Smooth muscle cell (in vitro differentiated cells): ENCODE measurements around the gene EPN2. TPM values are rescaled to one million over a fixed set of nuclear protein-coding genes. Genes with fewer than 3 reads are reported as not detected.

ENCODE experiments used
- DNase-seq: peaks from one replicate; lab custom pipeline; 2025; ENCODE audit not compliant: unreplicated experiment; lab: John Stamatoyannopoulos, UW
- H2AFZ ChIP-seq: fragments of 200-600 bp; sonication (generic); 2 replicates; pipeline ENCODE4 v1.6.0; 2016; ENCODE audit warnings: antibody characterized with exemption, low read depth, mild to moderate bottlenecking
- H3F3A ChIP-seq: fragments of 200-600 bp; sonication (generic); 2 replicates; pipeline ENCODE4 v1.6.0; 2017; ENCODE audit warnings: antibody characterized with exemption, low read depth
- H3K27ac ChIP-seq: fragments of 200-600 bp; sonication (generic); 2 replicates; pipeline ENCODE4 v1.5.1; 2016; ENCODE audit warnings: low read depth, mild to moderate bottlenecking
- H3K27me3 ChIP-seq: fragments of 200-600 bp; sonication (generic); 2 replicates; pipeline ENCODE4 v1.6.1; 2016; ENCODE audit warnings: low read depth, mild to moderate bottlenecking
- H3K36me3 ChIP-seq: fragments of 200-600 bp; sonication (generic); 2 replicates; pipeline ENCODE4 v1.5.1; 2016; ENCODE audit warnings: low read depth
- H3K4me1 ChIP-seq: fragments of 200-600 bp; sonication (generic); 2 replicates; pipeline ENCODE4 v1.5.1; 2016; ENCODE audit warnings: low read depth
- H3K4me2 ChIP-seq: fragments of 200-600 bp; sonication (generic); 2 replicates; pipeline ENCODE4 v1.6.0; 2016; ENCODE audit warnings: mild to moderate bottlenecking
- H3K4me3 ChIP-seq: fragments of 200-600 bp; sonication (generic); 2 replicates; pipeline ENCODE4 v1.5.1; 2016; ENCODE audit warnings: mild to moderate bottlenecking
- H3K79me2 ChIP-seq: fragments of 200-600 bp; sonication (generic); 2 replicates; pipeline ENCODE4 v1.6.0; 2016; ENCODE audit warnings: low read depth, mild to moderate bottlenecking
- H3K9ac ChIP-seq: fragments of 200-600 bp; sonication (generic); 2 replicates; pipeline ENCODE4 v1.6.0; 2016; ENCODE audit warnings: low read depth
- H3K9me3 ChIP-seq: fragments of 200-600 bp; sonication (generic); replicated peaks from 2 replicates; pipeline ENCODE4 v1.5.1; 2016; ENCODE audit warnings: low read depth
- H4K20me1 ChIP-seq: fragments of 200-600 bp; sonication (generic); 2 replicates; pipeline ENCODE4 v1.6.0; 2016; ENCODE audit warnings: low read depth
- CTCF ChIP-seq: fragments of 200-600 bp; sonication (generic); IDR thresholded peaks from 2 replicates; pipeline ENCODE4 v1.5.1; 2017; ENCODE audit warnings: borderline replicate concordance, mild to moderate bottlenecking, antibody characterized with exemption; ENCODE audit not compliant: insufficient read depth, poor library complexity, severe bottlenecking
- WGBS: methylation state at CpG from one replicate; pipeline ENCODE4 v1.1.7; 2016; ENCODE audit warnings: low lambda C conversion rate; 5-methylcytosine and 5-hydroxymethylcytosine counted together
- polyA plus RNA-seq: library from polyadenylated mRNA; unstranded; fragments of >200 nt; fragmentation: Nextera tagmentation; extraction: Ambion mirVana; gene quantifications from 2 replicates; pipeline ENCODE4 v1.2.1, GENCODE V29; 2016
- total RNA-seq: library from RNA; depleted of rRNA; stranded (reverse); fragments of >200 nt; gene quantifications from 2 replicates; pipeline ENCODE4 v1.2.3, GENCODE V29; 2014

EPN2 gene
- total and polyA plus RNA-seq, 2 experiments from 2014 or later: 27.6 to 46.7 TPM

GRCh38 chr17:19298569-19299213 lies 61.5 kb downstream of the EPN2 start:
- no peak for TF ChIP-seq CTCF
- no peak overlapping the region for H3K27ac ChIP-seq
- no peak overlapping the region for H2AFZ ChIP-seq
- no peaks in the 10 kb centered on the region for H3F3A ChIP-seq
- H3K9me3 ChIP-seq: no peaks in the 10 kb centered on the region
- no peak for DNase-seq
- H4K20me1 ChIP-seq: peaks cover 98% of the 10 kb centered on the region
- no peaks in the 10 kb centered on the region for H3K36me3 ChIP-seq
- H3K4me1 ChIP-seq: peaks cover 12% of the 10 kb centered on the region
- peaks cover 15% of the 10 kb centered on the region for H3K79me2 ChIP-seq
- 75% methylated on average over 6 of the region's 6 CpGs for WGBS
- no peaks in the 10 kb centered on the region for H3K27me3 ChIP-seq
- no peak overlapping the region for H3K9ac ChIP-seq
- H3K4me2 ChIP-seq: no peak overlapping the region
- H3K4me3 ChIP-seq: no peak overlapping the region

- no peak for TF ChIP-seq CTCF
- peaks cover 98% of the 10 kb centered on the region for H4K20me1 ChIP-seq
These were observed 62.1 kb downstream of the EPN2 start for GRCh38 chr17:19299214-19299747.

DNA sequence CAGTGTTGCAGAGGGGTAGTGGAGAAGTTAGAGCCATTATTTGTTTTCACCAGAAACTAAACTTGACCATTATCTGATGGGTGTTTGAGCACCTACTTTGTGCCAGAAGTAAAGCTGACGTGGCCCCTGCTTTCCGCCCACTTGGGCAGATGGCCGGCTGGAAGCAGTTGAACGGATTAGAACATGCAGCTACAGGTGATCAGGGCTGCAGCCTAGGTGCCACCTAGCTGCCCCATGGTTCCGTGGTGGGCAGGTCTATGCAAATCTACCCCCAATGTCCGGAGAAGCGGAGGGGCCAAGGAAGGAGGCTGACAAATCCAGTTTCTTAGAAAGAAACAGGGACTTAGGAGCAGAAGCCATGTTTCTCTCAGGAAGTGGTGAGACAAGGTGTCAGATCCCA lies 62.7 kb downstream of the EPN2 start:
- Histone ChIP-seq H3K79me2 (peaks cover 11% of the 10 kb centered on the region), H3F3A (no peaks in the 10 kb centered on the region), H3K9me3 (no peaks in the 10 kb centered on the region), H2AFZ (no peak overlapping the region), H3K9ac (no peak overlapping the region), H3K27me3 (no peaks in the 10 kb centered on the region), H3K36me3 (no peaks in the 10 kb centered on the region), H3K27ac (no peak overlapping the region), H3K4me1 (peaks cover 12% of the 10 kb centered on the region), H4K20me1 (peaks cover 98% of the 10 kb centered on the region), H3K4me2 (no peak overlapping the region), H3K4me3 (no peak overlapping the region)
- 98% methylated on average over 7 of the region's 7 CpGs for WGBS
- no peak for TF ChIP-seq CTCF
- no peak for DNase-seq

More at GRCh38 chr17:19299214-19299747, 62.1 kb downstream of the EPN2 start:
- Histone ChIP-seq H3F3A (no peaks in the 10 kb centered on the region), H3K27me3 (no peaks in the 10 kb centered on the region), H3K79me2 (peaks cover 14% of the 10 kb centered on the region), H3K4me1 (peaks cover 12% of the 10 kb centered on the region), H3K27ac (no peak overlapping the region), H3K36me3 (no peaks in the 10 kb centered on the region), H3K9me3 (no peaks in the 10 kb centered on the region), H2AFZ (no peak overlapping the region), H3K9ac (no peak overlapping the region), H3K4me2 (no peak overlapping the region), H3K4me3 (no peak overlapping the region)
- 98% methylated on average over 4 of the region's 4 CpGs for WGBS
- DNase-seq: no peak
